HL-60 (cell line): Measurements from ENCODE around the gene KCNC1.

Source experiments
- DNase-seq, 2 experiments: peaks; one replicate each; pipeline ENCODE4 v3.0.0-alpha.2; 2010 to 2020; ENCODE audit warnings: low read depth in 1 of 2, low spot score in 1 of 2
- H3K27ac ChIP-seq: fragments of 250-450 bp; sonication (Bioruptor Pico); replicated peaks from 2 replicates; pipeline ENCODE4 v1.5.1; 2020; ENCODE audit warnings: mild to moderate bottlenecking, moderate library complexity
- H3K27me3 ChIP-seq: fragments of 250-450 bp; sonication (Bioruptor Pico); 2 replicates; pipeline ENCODE4 v1.5.1; 2021; ENCODE audit warnings: mild to moderate bottlenecking, moderate library complexity; ENCODE audit not compliant: insufficient read depth, poor library complexity, severe bottlenecking
- H3K4me3 ChIP-seq: replicated peaks from 2 replicates; pipeline ENCODE4 v1.5.1; 2011; ENCODE audit warnings: mild to moderate bottlenecking, control low read depth, low read length; ENCODE audit not compliant: insufficient read depth
- CTCF ChIP-seq: IDR thresholded peaks from one replicate; pipeline ENCODE4 v1.5.1; 2011; ENCODE audit warnings: low read length, control low read depth, inconsistent platforms; ENCODE audit not compliant: insufficient read depth
- GABPA ChIP-seq: IDR thresholded peaks from 2 replicates; pipeline ENCODE4 v1.6.1; 2012; ENCODE audit warnings: low read depth
- POLR2AphosphoS5 ChIP-seq: IDR thresholded peaks from 2 replicates; pipeline ENCODE4 v1.6.1; 2012; ENCODE audit warnings: low read depth
- SPI1 ChIP-seq: IDR thresholded peaks from 2 replicates; pipeline ENCODE4 v1.6.1; 2012; ENCODE audit warnings: low read depth, mild to moderate bottlenecking, borderline replicate concordance
- TF ChIP-seq, protein P1 (sequence below): IDR thresholded peaks from 2 replicates; pipeline ENCODE4 v1.6.1; 2012; ENCODE audit warnings: low read depth; ENCODE audit not compliant: insufficient replicate concordance

Gene KCNC1

GRCh38 chr11:17775035-17775348 is 40.4 kb downstream of the KCNC1 start:
- Histone ChIP-seq H3K27ac (no peak overlapping the region), H3K4me3 (no peak overlapping the region), H3K27me3 (no peaks in the 10 kb centered on the region)
- DNase-seq = no peak
- TF ChIP-seq GABPA = no peak
- TF ChIP-seq, protein P1, sequence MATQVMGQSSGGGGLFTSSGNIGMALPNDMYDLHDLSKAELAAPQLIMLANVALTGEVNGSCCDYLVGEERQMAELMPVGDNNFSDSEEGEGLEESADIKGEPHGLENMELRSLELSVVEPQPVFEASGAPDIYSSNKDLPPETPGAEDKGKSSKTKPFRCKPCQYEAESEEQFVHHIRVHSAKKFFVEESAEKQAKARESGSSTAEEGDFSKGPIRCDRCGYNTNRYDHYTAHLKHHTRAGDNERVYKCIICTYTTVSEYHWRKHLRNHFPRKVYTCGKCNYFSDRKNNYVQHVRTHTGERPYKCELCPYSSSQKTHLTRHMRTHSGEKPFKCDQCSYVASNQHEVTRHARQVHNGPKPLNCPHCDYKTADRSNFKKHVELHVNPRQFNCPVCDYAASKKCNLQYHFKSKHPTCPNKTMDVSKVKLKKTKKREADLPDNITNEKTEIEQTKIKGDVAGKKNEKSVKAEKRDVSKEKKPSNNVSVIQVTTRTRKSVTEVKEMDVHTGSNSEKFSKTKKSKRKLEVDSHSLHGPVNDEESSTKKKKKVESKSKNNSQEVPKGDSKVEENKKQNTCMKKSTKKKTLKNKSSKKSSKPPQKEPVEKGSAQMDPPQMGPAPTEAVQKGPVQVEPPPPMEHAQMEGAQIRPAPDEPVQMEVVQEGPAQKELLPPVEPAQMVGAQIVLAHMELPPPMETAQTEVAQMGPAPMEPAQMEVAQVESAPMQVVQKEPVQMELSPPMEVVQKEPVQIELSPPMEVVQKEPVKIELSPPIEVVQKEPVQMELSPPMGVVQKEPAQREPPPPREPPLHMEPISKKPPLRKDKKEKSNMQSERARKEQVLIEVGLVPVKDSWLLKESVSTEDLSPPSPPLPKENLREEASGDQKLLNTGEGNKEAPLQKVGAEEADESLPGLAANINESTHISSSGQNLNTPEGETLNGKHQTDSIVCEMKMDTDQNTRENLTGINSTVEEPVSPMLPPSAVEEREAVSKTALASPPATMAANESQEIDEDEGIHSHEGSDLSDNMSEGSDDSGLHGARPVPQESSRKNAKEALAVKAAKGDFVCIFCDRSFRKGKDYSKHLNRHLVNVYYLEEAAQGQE = no peak
- TF ChIP-seq POLR2AphosphoS5 = no peak
- no peak for TF ChIP-seq SPI1
- TF ChIP-seq CTCF = no peak

DNA sequence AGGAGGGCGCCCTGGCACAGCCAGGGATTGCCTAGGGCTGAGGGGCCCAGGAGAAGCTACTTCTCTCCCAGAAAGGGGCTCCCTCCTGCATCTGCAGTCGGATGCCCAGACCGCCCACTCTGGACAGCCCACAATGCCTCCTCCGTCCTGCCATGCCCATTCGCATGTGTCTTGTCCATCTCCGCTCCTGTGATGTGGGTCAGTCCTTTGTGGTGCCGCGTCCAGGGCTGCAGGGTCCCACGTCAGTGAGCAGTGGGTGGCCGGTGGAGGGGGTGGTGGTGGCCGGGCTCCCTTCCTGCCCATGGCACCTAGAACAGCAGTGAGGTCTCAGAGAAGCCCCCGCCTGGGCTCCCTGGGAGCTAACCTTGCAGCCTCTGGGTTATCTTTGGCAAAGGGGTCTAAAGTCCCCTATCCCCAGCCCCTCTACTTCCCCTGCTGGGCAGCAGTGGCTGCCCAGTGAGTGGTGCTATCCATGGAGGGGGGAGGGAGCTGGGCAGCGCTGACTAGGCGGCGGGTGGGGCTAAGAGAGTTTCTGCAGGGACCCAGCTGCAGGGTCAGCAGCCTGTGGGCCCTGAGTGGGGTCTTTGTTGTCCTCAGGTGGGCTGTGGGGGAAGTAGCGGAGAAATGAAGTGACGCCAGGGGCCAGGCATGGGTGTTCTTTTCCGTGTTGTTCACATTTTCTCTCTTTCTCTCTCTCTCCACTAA is 41.1 kb downstream of the KCNC1 start:
- TF ChIP-seq SPI1 (no peak), CTCF (no peak), POLR2AphosphoS5 (no peak)
- TF ChIP-seq, protein P1 = no peak
- Histone ChIP-seq H3K4me3 (no peak overlapping the region), H3K27ac (no peak overlapping the region), H3K27me3 (no peaks in the 10 kb centered on the region)
- DNase-seq = no peak

GRCh38 chr11:17776212-17776875 is 41.8 kb downstream of the KCNC1 start:
- H3K27ac ChIP-seq = no peak overlapping the region
- TF ChIP-seq, protein P1 = no peak
- TF ChIP-seq CTCF (no peak), POLR2AphosphoS5 (no peak), SPI1 (no peak), GABPA (no peak)
- DNase-seq = no peak
- no peaks in the 10 kb centered on the region for H3K27me3 ChIP-seq
- H3K4me3 ChIP-seq = no peak overlapping the region
